RPMI8226 (cell line): ENCODE data around the gene CPNE4.

Experiments used
- DNase-seq: peaks from one replicate; pipeline ENCODE4 v3.0.0-alpha.2; 2015

Gene CPNE4

GRCh38 chr3:131856171-131856570, 178.6 kb downstream of the CPNE4 start:
- no peak for DNase-seq

- DNase-seq: no peak
These were observed 184.6 kb downstream of the CPNE4 start for GRCh38 chr3:131850223-131850622.

GRCh38 chr3:131849616-131850015, 185.2 kb downstream of the CPNE4 start:
- no peak for DNase-seq

GRCh38 chr3:131847966-131848510, 186.8 kb downstream of the CPNE4 start:
- DNase-seq: no peak

GRCh38 chr3:131846296-131846924, 188.4 kb downstream of the CPNE4 start:
- no peak for DNase-seq

- DNase-seq: no peak
These were observed 191.6 kb downstream of the CPNE4 start for GRCh38 chr3:131843174-131843573.

- no peak for DNase-seq
These were observed 194.5 kb downstream of the CPNE4 start for GRCh38 chr3:131840156-131840797.

- DNase-seq: no peak
These were observed 198.9 kb downstream of the CPNE4 start for GRCh38 chr3:131835906-131836305.

GRCh38 chr3:131831608-131832007, 203.2 kb downstream of the CPNE4 start:
- DNase-seq: no peak

GRCh38 chr3:131821191-131821762, 213.5 kb downstream of the CPNE4 start:
- DNase-seq: no peak

- DNase-seq: no peak
These were observed 215.3 kb downstream of the CPNE4 start for GRCh38 chr3:131819381-131820055.

GRCh38 chr3:131812433-131812832, 222.4 kb downstream of the CPNE4 start:
- no peak for DNase-seq

- DNase-seq: no peak
These were observed 223.3 kb downstream of the CPNE4 start for GRCh38 chr3:131811481-131811880.

GRCh38 chr3:131807822-131808221, 227.0 kb downstream of the CPNE4 start:
- no peak for DNase-seq

- DNase-seq: no peak
These were observed 228.1 kb downstream of the CPNE4 start for GRCh38 chr3:131806736-131807135.

- no peak for DNase-seq
These were observed 230.2 kb downstream of the CPNE4 start for GRCh38 chr3:131804565-131805133.

- DNase-seq: no peak
These were observed 231.7 kb downstream of the CPNE4 start for GRCh38 chr3:131803113-131803512.

- no peak for DNase-seq
These were observed 232.8 kb downstream of the CPNE4 start for GRCh38 chr3:131802029-131802428.

- DNase-seq: no peak
These were observed 233.2 kb downstream of the CPNE4 start for GRCh38 chr3:131801566-131801965.

- no peak for DNase-seq
These were observed 237.0 kb downstream of the CPNE4 start for GRCh38 chr3:131797776-131798175.

GRCh38 chr3:131796558-131797198, 238.1 kb downstream of the CPNE4 start:
- peak; percentile 69 for DNase-seq

- DNase-seq: no peak
These were observed 238.7 kb downstream of the CPNE4 start for GRCh38 chr3:131796111-131796510.
